Activated CD8-positive, alpha-beta memory T cell treated with anti-CD3 and anti-CD28 coated beads, Interleukin-2, amount 50 U/mL, for 24 hours (primary cell): ENCODE measurements around the gene KIAA1217.
"Not testable (repeated sequence)": the region's sequence is repeated elsewhere in the genome, so short reads cannot be mapped to it uniquely, and the experiment has no call there.

Source experiments
- DNase-seq: peaks from one replicate; pipeline ENCODE4 v3.0.0-alpha.2; 2020; ENCODE audit errors: extremely low read depth

KIAA1217 gene

DNA sequence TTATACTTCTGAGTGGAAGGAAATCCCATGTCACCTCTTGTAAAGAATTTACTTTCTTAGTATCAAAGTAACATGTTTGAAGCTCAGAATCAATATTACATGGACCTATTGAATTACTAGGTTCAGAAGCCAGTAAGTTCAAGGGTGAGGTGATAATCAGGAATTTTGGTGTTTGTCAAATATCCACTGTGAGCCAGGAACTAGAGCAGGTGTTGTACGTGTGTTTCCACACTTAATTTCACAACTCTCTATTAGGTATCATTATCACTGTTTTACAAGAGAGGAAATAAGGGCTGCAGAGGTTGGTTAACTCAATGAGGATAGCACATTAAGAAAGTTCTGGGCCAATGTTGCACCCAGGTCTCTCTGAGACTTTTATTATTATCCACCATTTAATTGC is 130.4 kb downstream of the KIAA1217 start:
- no peak for DNase-seq

DNA sequence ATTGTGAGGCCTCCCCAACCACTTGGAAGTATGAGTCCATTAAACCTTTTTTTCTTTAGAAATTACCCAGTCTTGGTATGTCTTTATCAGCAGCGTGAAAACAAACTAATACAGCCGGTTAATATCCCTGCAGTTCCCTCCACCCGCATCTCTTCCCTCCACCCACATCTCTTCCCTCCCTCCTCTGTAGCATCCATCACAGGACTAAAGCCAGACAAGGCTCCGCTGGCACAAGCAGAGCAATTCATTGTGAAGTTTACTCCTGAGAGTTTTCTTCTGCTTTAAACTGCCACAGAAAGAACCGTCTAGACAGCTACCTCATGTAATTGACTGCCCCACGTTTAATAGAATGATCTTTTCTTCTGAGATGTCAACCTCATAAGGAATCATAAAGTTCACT is 131.5 kb downstream of the KIAA1217 start:
- no peak for DNase-seq

DNA sequence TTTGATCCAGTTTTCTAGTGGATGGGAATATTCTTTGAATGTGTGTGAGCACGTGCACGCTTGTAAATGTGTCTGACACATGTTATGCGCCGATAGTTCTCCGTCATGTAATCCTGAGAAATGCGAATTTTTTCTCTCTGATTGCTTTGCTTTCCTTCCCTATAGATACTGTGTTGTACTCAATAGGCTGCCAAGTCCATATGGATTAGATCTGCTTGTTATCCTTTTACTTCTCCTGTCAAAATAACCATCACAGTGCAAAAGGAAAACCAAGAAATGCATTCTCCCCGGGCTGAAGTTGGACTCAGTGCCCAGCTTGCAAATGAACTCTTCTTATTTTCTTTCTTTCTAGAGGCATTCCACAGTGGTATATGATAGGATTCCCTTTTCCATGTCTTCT is 131.9 kb downstream of the KIAA1217 start:
- DNase-seq, result no peak

DNA sequence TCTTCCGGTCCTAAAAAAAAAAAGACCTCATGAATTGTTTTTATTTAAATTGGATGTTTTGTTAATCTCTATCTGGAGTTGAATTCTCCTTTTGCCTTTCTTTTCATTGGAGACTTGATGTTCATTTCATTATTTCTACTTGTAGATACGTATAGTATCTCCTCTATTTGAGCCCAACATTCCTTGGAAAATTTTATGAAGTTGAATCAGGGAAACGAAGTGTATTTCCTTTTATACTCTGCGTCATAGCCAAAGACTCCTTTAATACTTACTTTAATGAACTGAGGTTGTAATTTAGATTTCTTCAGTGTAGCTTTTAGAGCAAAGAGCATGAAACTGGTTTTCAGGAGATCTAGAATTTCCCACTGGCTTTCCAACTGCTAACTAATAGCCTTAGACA is 132.4 kb downstream of the KIAA1217 start:
- no peak for DNase-seq

DNA sequence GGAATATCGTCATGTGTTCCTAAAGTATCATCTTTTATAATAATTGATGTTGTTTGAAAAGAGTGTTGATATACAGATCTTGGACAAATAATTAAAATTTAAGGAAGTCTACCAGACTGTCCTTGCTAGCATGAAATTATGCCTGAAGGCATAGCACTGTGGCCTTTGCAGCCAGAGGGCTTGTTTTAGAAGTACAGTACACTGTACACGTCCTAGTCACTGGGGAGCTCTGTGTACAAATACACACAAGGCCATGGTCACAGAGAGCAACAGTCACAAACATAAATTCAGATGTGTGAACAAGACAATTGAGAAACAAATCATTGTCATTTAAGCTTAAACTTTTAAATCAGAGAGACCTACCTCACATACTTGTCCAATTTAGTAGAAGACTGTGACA is 133.0 kb downstream of the KIAA1217 start:
- DNase-seq, result no peak

DNA sequence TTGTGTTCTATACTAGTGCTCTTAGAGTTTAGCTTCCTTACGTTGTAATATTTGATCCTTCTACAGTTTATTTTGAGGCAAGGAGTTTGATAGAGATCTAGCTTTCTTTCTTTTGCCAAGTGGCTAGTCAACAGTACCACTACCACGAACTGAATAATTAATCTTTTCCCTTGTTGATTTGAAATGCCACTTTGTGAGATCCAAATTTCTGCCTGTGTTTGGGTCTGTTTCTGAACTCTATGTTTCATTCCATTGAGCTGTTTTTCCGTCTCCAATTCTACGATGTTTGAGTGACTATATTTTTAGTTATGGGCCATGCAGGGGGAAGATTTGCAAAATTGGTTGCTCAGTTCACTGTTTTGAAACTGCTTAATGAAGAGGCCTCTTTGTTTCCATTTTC is 134.7 kb downstream of the KIAA1217 start:
- no peak for DNase-seq

DNA sequence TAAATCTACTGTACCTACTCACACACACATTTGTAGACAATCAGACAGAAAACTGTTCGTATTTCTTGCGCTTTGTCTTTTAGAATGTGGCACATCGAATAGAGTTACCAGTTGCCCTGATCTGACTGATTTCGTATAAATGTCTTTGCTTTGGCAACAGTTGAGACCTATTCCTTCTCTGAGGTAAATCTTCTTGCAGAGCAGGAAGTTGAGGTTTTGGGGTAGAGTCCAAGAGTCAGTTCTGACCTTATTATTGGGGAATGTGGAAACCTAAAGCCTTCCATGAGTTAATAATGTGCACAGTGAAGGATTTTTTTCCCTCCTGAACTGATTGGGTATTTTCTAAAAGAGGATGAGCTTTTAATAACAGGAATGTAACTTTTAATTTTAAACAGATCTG is 135.3 kb downstream of the KIAA1217 start:
- no peak for DNase-seq

DNA sequence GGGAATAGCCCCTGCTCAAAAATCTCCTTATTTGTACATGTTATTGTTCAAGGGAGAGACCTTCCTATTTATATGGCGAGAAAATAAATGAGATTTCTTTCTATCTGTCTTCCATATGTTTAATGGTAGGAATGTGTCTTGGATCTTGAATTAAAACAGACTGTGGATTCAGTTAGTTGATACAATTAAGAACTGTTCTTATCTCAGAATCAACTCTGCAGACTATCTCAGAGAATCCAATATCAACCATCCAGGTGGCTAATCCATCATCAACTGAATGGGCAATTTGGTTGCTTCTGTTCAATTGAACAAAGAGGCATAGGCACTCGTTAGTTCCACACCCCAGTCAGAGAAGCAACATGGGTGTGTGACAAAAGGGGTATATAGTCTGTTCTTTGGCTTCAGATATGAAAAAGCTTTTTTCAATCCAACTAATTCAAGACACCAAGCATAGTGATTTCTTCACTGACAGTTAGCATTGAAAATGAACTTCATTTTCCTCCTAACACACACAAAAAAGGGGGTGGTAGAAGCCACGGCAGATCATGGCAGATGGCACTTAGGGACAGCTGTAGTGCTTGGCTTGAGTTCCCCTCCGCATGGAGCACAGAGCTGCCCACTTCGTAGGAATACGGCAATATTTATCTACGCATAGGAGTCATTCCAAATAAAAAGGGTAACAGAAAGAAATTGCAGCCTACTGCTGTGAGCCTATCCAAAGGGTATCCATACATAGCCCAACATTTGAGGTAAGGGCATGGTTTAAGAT is 135.9 kb downstream of the KIAA1217 start:
- no peak for DNase-seq

DNA sequence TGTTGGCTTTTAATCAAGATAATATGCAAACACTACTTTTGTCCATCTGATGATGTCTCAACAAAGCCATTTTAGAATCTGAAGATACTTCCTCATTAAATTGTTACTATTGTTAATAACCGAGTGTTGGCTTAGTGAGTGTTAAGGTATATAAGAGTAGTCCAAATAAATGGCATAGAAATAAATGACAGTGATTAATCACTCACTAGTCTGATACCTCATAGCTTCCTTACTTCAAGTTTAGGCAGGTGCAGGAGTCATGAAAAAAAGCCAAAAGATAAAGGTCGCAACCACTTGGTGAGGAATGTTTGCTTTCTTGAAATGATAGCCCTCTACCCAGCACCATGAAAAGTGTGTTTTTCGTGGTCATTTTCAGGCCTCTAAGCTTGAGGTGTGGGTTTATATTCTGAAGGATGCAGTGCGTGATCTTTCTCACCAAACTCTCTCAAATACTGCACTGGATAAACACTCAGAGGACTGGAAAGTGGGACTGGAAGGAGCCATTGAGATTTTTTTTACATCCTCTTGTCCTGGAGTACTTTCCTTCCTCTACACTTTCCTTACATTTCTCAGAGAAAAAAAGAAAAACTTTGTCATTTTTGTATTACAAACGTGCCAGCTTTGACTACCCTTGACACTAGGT is 138.1 kb downstream of the KIAA1217 start:
- no peak for DNase-seq

DNA sequence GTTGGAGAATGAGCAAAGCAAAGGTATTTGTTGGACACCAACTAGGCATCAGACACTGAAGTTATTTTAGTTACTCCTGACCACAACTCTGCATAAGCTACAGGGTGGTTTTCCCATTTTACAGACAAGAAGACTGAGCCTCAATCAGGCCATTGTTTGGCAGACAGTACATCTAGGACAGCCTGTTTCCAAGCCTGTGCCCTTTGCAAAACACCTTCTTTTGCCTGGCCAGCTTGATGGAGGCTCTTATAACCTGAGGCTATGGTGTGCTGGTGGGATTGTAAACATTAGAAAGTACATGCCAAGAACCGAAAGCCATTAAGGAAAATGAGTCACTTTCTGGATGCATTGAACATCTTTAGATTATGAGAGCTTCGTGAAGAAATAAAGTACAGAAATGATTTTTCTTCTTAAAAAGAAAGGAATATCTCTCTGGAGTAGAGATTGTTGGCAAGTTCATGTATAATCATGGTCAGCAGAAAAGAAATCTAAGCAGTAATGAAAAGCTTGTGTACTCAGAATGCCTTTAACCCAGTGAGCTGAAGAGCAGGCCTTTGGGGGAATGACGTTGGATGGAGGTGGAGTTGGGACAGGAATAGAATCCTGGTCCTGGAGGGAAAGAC is 140.6 kb downstream of the KIAA1217 start:
- no peak for DNase-seq

DNA sequence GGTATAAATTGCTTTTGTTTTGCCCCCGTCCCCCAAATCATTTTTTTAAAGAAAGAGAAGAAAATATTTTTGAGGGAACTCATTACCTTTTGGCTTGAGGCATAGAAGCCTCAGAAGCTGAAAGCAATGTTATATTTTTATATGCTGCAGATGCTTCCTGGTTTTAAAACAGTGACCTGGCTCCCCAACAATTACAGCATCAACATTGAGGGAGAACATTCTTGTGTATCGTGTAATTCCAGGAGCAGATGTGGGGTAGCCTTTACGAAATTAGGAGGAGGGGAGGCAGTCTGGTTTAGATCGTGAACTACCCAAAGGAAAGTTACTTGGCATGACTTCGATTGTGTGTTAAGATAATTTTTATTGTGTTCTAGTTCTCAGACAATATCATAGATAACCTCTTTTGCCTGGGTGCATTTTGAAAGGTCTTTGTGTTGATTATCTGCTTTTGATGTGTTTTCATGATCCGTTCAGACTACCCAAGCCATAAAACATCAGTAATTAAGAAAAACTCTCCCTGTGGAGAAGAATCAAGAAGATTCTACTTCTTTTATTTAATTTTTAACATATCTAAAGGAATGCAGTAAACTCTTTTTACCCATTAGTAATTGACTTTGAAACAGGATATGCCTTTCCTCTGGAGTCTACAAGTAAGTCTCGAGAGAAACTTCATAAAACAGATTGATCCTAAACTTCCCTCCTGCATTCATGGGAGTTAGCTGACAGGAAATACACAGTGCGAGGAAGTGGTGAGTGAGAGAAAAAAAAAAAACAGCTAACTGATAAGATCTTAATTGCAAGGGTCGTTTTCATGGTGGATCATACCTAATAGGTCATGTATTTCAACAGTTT is 141.4 kb downstream of the KIAA1217 start:
- no peak for DNase-seq

DNA sequence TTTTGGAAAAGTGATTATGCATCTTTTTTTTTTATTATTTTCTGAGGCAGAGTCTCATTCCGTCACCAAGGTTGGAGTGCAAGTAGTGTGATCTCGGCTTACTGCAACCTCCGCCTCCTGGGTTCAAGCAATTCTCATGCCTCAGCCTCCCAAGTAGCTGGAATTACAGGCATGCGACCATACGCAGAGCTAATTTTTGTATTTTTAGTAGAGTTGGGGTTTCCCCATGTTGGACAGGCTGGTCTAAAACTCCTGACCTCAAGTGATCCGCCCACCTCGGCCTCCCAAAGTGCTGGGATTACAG is 141.9 kb downstream of the KIAA1217 start:
- not testable (repeated sequence) for DNase-seq

DNA sequence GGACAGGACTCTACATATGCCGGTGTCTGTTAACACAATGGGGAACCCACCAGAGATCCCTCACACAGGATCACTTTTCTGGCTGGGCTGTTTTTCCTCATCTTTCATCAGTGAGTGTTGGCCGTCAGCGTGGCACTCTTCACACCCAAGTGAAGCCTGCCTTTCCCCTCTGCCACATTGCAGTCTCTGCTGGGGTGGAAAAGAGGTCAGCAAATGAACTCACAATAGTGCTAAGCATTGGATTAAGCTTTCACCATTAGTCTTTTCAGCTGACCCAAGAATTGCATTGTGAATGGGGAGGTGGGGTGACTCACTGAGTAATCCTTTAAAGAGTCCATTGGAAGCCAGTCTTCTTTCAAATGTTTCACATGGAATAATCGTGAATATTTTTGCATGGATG is 143.0 kb downstream of the KIAA1217 start:
- no peak for DNase-seq

DNA sequence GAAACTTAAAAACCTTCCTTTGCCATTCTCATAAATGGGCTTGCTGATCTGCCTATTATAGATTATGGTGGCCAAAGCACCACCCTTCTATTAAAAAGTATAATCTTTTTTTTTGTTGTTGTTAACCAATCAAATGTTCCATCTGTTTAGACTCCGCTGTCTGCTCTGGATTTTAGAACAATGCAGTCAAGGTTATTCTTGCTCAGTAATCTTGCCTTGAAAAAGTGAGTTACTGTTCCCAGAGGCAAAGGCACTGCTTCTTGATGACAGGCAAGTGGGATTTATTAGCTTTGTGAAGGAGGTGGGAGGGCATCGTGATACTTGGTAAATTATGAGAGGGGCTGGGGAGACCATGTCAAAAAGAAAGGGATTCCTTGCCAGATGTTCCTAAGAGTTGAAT is 143.5 kb downstream of the KIAA1217 start:
- DNase-seq, result no peak

DNA sequence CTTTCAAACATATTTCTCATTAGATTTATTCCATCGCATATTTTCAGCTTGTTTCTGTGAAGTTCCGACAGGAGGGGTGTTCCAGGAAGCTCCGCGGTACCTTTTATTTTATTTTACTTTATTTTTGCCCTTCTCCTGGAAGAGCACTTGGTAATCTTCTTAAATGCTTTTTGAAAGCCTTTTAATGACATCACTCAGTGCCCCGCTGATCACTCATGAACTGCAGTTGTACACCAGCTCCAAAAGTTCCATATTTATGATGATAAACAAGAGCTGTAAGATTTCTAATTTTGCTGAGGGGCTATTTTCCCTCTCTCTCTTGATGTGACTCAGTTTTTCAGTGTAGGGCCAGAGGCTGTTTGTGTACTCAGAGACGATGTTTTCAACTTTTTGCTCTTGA is 144.4 kb downstream of the KIAA1217 start:
- no peak for DNase-seq

DNA sequence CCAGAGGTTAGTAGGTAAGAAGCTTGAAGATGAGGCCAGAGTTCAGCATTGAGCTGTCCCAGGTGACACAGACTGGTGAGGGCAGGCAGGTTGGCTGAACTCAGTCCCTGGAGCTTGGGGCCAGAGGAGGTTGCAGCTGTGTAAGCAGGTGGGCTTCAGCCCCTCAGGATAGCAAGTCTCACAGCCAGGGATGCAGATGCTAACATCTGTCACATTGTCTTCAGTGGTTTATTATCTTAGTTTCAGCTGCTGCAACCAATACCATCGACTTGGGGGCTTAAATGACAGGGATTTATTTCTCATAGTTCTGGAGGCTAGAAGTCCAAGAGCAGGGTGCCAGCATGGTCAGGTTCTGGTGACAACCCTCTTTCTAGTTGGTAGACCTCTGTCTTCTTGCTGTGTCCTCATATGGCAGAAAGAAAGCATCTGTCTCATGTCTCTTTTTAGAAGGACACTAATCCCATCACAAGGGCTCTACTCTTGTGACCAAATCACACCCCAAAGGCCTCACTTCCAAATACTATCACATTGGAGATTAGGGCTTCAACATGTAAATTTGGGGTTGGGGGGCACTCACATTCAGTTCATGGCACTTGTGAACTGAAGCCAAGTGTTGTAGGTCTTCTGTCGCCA is 146.2 kb downstream of the KIAA1217 start:
- DNase-seq, result no peak

DNA sequence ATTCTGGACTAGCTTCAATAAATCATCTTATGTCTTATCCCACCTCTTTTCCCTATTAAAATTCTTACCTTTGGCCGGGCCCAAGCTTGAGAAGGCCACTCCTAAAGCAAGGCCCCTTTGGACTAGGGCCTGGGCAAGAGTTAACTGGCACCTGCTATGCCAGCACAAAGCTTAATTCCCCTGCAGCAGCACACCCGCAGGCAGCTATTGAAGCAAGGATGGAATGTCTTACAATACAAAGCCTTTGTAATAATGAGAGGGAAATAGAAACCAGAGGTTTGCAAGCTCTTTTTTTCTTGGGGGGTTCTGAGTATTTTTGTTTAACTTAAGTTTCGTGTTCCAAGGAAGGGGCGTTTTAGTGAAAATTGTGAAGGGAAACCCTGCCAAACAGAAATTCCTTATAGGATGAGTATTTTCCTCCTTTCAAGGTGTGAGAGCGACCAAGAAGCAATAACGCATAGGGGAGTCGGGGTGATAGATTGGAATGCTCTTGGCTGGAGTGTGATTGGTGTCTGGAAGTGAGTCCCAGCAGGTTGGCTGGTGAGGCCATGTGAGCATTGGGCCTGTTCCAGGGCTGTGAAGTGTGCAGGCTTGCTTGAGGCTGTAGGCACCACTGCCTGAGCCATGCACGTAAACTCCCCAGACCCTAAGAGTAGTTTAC is 148.5 kb downstream of the KIAA1217 start:
- no peak for DNase-seq

DNA sequence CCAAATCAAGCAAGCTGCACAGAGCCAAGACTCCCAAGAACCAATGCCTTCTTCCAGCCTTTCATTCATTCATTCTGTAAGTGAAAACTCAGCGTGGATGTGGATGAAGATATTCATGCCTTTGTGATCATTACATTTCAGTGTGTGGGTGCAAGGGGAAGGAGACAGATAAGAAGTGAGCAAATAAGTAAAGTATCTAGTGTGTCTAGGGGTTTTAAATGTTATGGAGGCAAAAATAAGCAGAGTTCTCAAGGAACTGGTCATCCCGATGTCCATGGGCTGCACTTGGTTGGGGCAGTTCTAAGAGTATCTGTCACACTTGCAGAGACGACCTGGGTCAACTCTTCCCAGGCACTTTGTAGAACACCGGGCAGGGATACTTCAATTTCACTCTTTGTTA is 149.1 kb downstream of the KIAA1217 start:
- DNase-seq, result no peak

DNA sequence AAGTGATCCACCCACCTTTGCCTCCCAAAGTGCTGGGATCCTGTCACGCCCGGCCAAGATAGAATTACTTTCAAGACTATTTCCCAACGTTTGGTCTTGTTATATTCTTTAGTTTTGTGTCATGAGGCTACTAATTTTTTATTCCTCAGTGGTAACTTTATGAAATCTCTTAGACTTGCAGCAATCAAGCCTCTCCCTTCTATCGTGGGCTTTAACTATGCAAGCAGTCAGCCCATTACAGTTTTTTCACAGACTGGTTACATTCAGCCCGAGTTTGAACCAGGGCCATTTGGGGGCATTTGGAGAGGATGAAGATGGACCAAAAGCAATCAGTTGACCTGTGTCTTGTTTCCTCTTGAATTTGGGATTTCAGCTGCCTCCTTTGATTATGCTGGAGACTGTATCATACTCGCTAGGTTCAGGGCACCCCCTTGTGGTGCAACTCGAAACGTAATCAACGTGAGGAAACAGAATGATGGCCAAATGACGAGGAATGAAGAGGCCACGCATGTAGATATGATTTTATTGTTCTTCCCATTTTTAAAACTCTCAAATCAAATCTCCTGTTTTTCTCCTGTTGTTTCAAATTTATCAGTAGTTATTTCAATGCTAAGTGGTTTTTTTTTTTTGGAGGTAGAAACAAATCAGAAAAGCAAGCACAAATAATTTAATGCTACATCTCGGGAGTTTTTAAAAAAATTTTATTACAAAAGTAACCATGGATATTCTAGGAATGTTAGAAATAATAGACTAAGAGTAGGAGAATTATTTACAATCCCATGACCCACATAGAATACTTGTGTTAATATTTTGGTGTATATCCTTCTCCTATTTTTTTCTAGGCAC is 151.6 kb downstream of the KIAA1217 start:
- DNase-seq, result no peak

DNA sequence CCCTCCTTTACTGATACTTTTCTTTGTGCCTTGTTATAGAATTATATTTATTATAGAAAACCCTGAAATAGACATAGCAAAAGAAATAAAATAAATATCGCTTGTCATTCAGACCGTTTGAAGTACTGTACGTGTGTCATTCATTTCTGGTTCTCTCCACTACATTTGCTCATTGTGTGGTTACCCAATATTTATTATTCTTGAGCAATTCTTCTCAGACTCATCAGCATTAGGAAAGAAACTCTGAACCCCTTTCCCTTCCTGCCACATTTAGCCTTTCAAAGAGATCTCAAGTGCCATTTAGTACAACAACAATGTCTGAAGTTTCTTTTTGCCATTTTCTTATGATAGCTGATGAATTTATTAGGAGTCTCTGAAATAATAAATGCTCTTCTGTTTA is 154.1 kb downstream of the KIAA1217 start:
- no peak for DNase-seq

DNA sequence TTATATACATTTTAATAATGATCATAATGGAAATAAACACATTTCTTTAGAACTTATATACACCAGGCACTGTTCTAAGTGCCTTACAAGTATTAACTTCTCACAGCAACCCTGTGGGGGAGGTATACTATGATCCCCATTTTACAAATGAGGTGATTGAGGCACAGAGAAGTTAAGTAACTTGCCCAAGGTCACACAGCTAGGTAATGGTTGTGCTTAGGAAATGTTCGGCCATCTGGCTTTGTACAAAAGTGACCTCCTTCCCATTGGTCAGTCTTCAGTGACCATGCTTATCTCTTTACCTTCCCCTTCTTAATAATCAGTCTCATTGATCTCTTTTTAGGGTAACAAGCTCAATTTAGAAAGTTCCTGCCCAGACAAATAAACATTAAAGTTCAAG is 158.8 kb downstream of the KIAA1217 start:
- DNase-seq, result no peak
